ENCODE data around the gene PPP2R3A.
A peak's percentile ranks its signal among the peaks of the same experiment; 100 is the strongest.
"Not testable (repeated sequence)": the region's sequence is repeated elsewhere in the genome, so short reads cannot be mapped to it uniquely, and the experiment has no call there.

Gene PPP2R3A

GRCh38 chr3:136161516-136161915 lies 196.0 kb downstream of the PPP2R3A start:
- DNase-seq (ENCODE audit: low read depth): no peak

- DNase-seq (ENCODE audit: low read depth): no peak
Measured at GRCh38 chr3:136162322-136162721, 196.8 kb downstream of the PPP2R3A start.

- not testable (repeated sequence) for DNase-seq (ENCODE audit: low read depth)
Measured at GRCh38 chr3:136163607-136164006, 198.1 kb downstream of the PPP2R3A start.

- no peak for DNase-seq (ENCODE audit: low read depth)
Measured at GRCh38 chr3:136166507-136166906, 201.0 kb downstream of the PPP2R3A start.

- DNase-seq (ENCODE audit: low read depth): not testable (repeated sequence)
Measured at GRCh38 chr3:136168236-136168635, 202.7 kb downstream of the PPP2R3A start.

GRCh38 chr3:136171097-136171542 lies 205.6 kb downstream of the PPP2R3A start:
- no peak for DNase-seq (ENCODE audit: low read depth)

GRCh38 chr3:136173939-136174490 lies 208.5 kb downstream of the PPP2R3A start:
- DNase-seq (ENCODE audit: low read depth): no peak

GRCh38 chr3:136177876-136178275 lies 212.3 kb downstream of the PPP2R3A start:
- no peak for DNase-seq (ENCODE audit: low read depth)

GRCh38 chr3:136181741-136182140 lies 216.2 kb downstream of the PPP2R3A start:
- no peak for DNase-seq (ENCODE audit: low read depth)

GRCh38 chr3:136184703-136185102 lies 219.2 kb downstream of the PPP2R3A start:
- DNase-seq (ENCODE audit: low read depth): no peak

GRCh38 chr3:136186344-136186743 lies 220.8 kb downstream of the PPP2R3A start:
- DNase-seq (ENCODE audit: low read depth): no peak

GRCh38 chr3:136186846-136187245 lies 221.3 kb downstream of the PPP2R3A start:
- no peak for DNase-seq (ENCODE audit: low read depth)

- no peak for DNase-seq (ENCODE audit: low read depth)
Measured at GRCh38 chr3:136187868-136188267, 222.3 kb downstream of the PPP2R3A start.

GRCh38 chr3:136189043-136189442 lies 223.5 kb downstream of the PPP2R3A start:
- no peak for DNase-seq (ENCODE audit: low read depth)

- no peak for DNase-seq (ENCODE audit: low read depth)
Measured at GRCh38 chr3:136189859-136190617, 224.5 kb downstream of the PPP2R3A start.

GRCh38 chr3:136192195-136192594 lies 226.7 kb downstream of the PPP2R3A start:
- DNase-seq (ENCODE audit: low read depth): not testable (repeated sequence)

- no peak for DNase-seq (ENCODE audit: low read depth)
Measured at GRCh38 chr3:136192831-136193230, 227.3 kb downstream of the PPP2R3A start.

- no peak for DNase-seq (ENCODE audit: low read depth)
Measured at GRCh38 chr3:136193278-136194054, 227.9 kb downstream of the PPP2R3A start.

- DNase-seq (ENCODE audit: low read depth): peak; percentile 75
Measured at GRCh38 chr3:136194409-136195257, 229.1 kb downstream of the PPP2R3A start.

- peak; percentile 67 for DNase-seq (ENCODE audit: low read depth)
Measured at GRCh38 chr3:136195258-136196063, 229.9 kb downstream of the PPP2R3A start.

- DNase-seq (ENCODE audit: low read depth): no peak
Measured at GRCh38 chr3:136196064-136196400, 230.5 kb downstream of the PPP2R3A start, which contains the start of gene MSL2. TSS of gene MSL2 (minus strand) at chr3:136196335. CDS start at chr3:136195113, 1,222 bp downstream.

All from T follicular helper cell (primary cell).